ENCODE data around the gene BABAM2. TPM values are rescaled to one million over a fixed set of nuclear protein-coding genes. Genes with fewer than 3 reads are reported as not detected.

The BABAM2 gene
- total RNA-seq, 2 donors from 2014 or later, result 36.4 to 40.9 TPM

GRCh38 chr2:28382755-28383154, 492.2 kb downstream of the BABAM2 start:
- Mint-ChIP-seq H3K27ac (no peak overlapping the region), H3K4me3 (no peak overlapping the region), H3K27me3 (ENCODE audit: insufficient read depth) (peaks cover 56% of the 10 kb centered on the region), H3K9me3 (no peaks in the 10 kb centered on the region), H3K4me1 (no peaks in the 10 kb centered on the region), H3K36me3 (ENCODE audit: low read depth) (no peaks in the 10 kb centered on the region)
- Histone ChIP-seq H3K36me3 (ENCODE audit: control insufficient read depth, insufficient read depth, low read length) (no peaks in the 10 kb centered on the region), H3K9me3 (ENCODE audit: control insufficient read depth, low read length) (no peaks in the 10 kb centered on the region), H3K4me1 (ENCODE audit: control insufficient read depth, insufficient read depth, low read length) (no peaks in the 10 kb centered on the region), H3K4me3 (ENCODE audit: low read length) (no peak overlapping the region), H3K27ac (ENCODE audit: low read depth, low read length) (no peak overlapping the region), H3K9ac (ENCODE audit: extremely low read depth, low read length, poor library complexity, severe bottlenecking) (no peak overlapping the region), H3K27me3 (ENCODE audit: control insufficient read depth, insufficient read depth, low read length, poor library complexity, severe bottlenecking) (no peaks in the 10 kb centered on the region)
- TF ChIP-seq CTCF (conservative IDR thresholded peaks at IDR 0.05), result no peak
- DNase-seq, result no peak
- WGBS, 2 experiments (ENCODE audit: insufficient coverage in 1 of 2, insufficient read length in 1 of 2), result 96 to 100% methylated on average over 3 to 7 of the region's 7 CpGs

GRCh38 chr2:28387082-28387960, 496.8 kb downstream of the BABAM2 start:
- Mint-ChIP-seq H3K9me3 (no peaks in the 10 kb centered on the region), H3K27ac (no peak overlapping the region), H3K36me3 (ENCODE audit: low read depth) (no peaks in the 10 kb centered on the region), H3K4me3 (no peak overlapping the region), H3K27me3 (ENCODE audit: insufficient read depth) (peaks cover 61% of the 10 kb centered on the region), H3K4me1 (peaks cover 9% of the 10 kb centered on the region)
- Histone ChIP-seq H3K9me3 (ENCODE audit: control insufficient read depth, low read length) (no peaks in the 10 kb centered on the region), H3K9ac (ENCODE audit: extremely low read depth, low read length, poor library complexity, severe bottlenecking) (no peak overlapping the region), H3K4me1 (ENCODE audit: control insufficient read depth, insufficient read depth, low read length) (no peaks in the 10 kb centered on the region), H3K27ac (ENCODE audit: low read depth, low read length) (no peak overlapping the region), H3K27me3 (ENCODE audit: control insufficient read depth, insufficient read depth, low read length, poor library complexity, severe bottlenecking) (peaks cover 10% of the 10 kb centered on the region), H3K36me3 (ENCODE audit: control insufficient read depth, insufficient read depth, low read length) (no peaks in the 10 kb centered on the region), H3K4me3 (ENCODE audit: low read length) (no peak overlapping the region)
- 87% methylated on average over 4 to 6 of the region's 6 CpGs for WGBS, 2 experiments (ENCODE audit: insufficient coverage in 1 of 2, insufficient read length in 1 of 2)
- TF ChIP-seq CTCF (conservative IDR thresholded peaks at IDR 0.05), result no peak
- no peak for DNase-seq

Small RNA genes within 50 kb of the gene (microRNA-seq; reads per million reads assigned to microRNA genes)
- gene MIR4263 (ENCODE audit: borderline microRNAs expressed), result not detected

Other genes with a start within 250 kb of the BABAM2 start
- 10 to 100 TPM; 43.3 to 43.9 TPM for gene SUPT7L, start 227.1 kb upstream of the BABAM2 start, total RNA-seq
- gene SLC4A1AP, start 226.8 kb upstream of the BABAM2 start, total RNA-seq, result 10 to 100 TPM; 24.7 to 24.9 TPM
- gene MRPL33, start 119.0 kb upstream of the BABAM2 start, total RNA-seq, result 10 to 100 TPM; 69.5 to 80.6 TPM
- gene RBKS, start 342 bp upstream of the BABAM2 start, total RNA-seq, result 1 to 10 TPM; 4.4 to 4.9 TPM

Measured in endodermal cell (in vitro differentiated cells).